ENCODE data around the gene ZNF804B.
"Not testable (repeated sequence)": the region's sequence is repeated elsewhere in the genome, so short reads cannot be mapped to it uniquely, and the experiment has no call there.

ZNF804B gene

DNA sequence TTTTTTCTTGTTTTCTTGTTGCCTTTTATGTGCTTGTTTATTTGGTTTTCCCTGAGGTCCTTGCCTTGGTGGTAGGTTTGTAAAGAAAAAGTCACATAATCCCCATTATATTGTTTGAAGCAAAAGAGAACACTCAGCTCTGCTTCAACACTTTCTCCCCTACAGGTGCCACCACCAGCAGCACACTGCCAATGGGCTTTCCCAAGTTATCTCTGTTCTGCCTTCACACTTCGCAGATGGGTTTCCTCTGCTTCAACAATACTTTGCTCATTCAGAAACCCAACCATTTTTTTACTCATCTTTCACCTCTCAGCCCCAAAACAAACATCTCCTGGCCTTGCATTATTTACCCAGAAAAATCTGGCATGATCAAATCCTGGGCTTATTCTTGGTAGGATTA lies 411.1 kb downstream of the ZNF804B start:
- no peaks in the 10 kb centered on the region for H3K36me3 ChIP-seq (ENCODE audit: insufficient read depth, low read length)
- no peaks in the 10 kb centered on the region for H3K4me1 ChIP-seq (ENCODE audit: insufficient read depth, low read length)
- H3K4me3 ChIP-seq (ENCODE audit: low read length): no peak overlapping the region
- H2AFZ ChIP-seq (ENCODE audit: low read depth, low read length): no peak overlapping the region
- H3K27me3 ChIP-seq (ENCODE audit: insufficient read depth, low read length): no peaks in the 10 kb centered on the region
- no peaks in the 10 kb centered on the region for H3K9me3 ChIP-seq (ENCODE audit: low read length)

DNA sequence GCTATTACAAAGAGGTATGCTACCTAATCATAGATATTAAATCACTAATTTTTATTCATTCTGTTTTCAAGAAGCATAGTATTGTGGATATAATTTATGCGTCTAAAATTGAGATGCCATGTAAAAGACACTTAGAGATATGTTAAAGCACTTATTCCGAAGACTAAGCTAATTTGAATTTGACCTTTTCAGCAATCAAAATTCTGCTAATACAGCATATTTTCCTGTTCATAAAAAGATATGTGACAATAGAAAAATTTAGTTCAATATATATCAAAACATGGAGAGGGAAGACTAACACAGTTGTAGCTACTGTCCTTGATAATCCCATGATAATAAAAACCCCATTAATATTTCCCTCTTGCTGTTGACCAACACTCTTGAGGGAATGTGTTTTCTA lies 422.6 kb downstream of the ZNF804B start:
- Histone ChIP-seq H3K4me1 (ENCODE audit: insufficient read depth, low read length) (no peaks in the 10 kb centered on the region), H3K27me3 (ENCODE audit: insufficient read depth, low read length) (no peaks in the 10 kb centered on the region), H3K36me3 (ENCODE audit: insufficient read depth, low read length) (no peaks in the 10 kb centered on the region), H3K9me3 (ENCODE audit: low read length) (peaks cover 5% of the 10 kb centered on the region), H2AFZ (ENCODE audit: low read depth, low read length) (no peak overlapping the region), H3K4me3 (ENCODE audit: low read length) (no peak overlapping the region)

DNA sequence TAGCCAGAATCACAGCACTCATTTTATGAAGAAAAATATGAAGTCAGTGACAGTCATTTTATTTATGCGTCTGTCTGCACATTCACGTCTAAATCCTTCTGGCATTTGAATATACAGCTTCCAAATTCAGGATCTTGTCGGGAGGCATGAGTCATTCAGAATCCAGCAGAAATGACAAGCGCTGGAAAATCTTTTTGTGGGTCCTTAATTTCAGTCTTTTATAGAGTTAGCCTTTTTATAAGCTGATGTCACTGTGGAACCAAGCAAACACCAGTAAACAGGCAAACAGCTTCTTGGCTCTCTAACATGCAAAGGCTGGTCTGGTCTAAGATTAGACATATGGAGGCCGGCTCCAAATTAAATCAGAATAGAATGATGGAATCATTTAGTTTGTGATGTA lies 424.2 kb downstream of the ZNF804B start:
- Histone ChIP-seq H3K27me3 (ENCODE audit: insufficient read depth, low read length) (no peaks in the 10 kb centered on the region), H3K4me3 (ENCODE audit: low read length) (no peak overlapping the region), H3K4me1 (ENCODE audit: insufficient read depth, low read length) (no peaks in the 10 kb centered on the region), H3K36me3 (ENCODE audit: insufficient read depth, low read length) (no peaks in the 10 kb centered on the region), H3K9me3 (ENCODE audit: low read length) (peaks cover 5% of the 10 kb centered on the region), H2AFZ (ENCODE audit: low read depth, low read length) (no peak overlapping the region)

DNA sequence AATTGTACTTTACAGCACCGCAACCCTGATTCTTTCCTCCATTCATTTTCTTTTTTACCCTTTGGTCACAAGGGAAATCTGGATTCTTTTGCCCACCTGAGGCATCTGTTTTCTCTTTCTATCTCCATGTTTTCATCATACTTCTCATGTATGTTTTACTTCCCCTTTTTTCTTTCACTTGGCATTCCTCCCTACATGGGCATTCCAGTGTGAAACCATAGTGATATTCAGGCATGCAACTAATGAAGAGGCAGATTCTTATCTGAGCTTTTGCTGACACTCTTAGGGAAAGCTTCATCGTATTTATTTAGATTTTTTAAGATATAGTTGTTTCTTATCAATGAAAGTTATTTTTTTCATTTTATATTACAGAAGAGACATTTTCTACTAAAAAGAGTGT lies 441.3 kb downstream of the ZNF804B start:
- H2AFZ ChIP-seq (ENCODE audit: low read depth, low read length): no peak overlapping the region
- H3K36me3 ChIP-seq (ENCODE audit: insufficient read depth, low read length): no peaks in the 10 kb centered on the region
- H3K4me3 ChIP-seq (ENCODE audit: low read length): no peak overlapping the region
- peaks cover 3% of the 10 kb centered on the region for H3K9me3 ChIP-seq (ENCODE audit: low read length)
- H3K4me1 ChIP-seq (ENCODE audit: insufficient read depth, low read length): peaks cover 44% of the 10 kb centered on the region
- H3K27me3 ChIP-seq (ENCODE audit: insufficient read depth, low read length): no peaks in the 10 kb centered on the region

DNA sequence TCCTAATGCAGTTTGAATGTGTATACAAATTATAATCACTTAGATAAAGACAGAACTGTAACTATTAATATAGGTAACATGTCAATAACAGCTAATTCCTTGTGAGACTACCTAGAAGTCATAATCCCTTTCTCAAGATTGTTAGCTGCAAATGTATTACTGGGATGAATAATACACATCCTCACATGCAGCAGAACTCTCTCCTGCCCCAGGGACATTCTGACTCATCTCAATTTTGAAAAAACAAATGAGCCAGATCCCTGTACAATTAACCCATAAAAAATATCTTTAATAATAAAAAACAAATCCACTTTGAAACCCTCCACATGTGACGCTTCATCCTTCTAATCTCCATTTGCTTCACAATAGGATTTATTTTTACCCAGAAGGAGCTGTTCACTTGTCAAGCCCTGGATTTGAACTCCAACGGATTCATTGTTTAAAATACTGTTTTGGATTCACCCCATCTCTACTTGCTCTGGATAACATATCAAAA lies 464.4 kb downstream of the ZNF804B start:
- H3K4me3 ChIP-seq (ENCODE audit: low read length): no peak overlapping the region
- no peaks in the 10 kb centered on the region for H3K27me3 ChIP-seq (ENCODE audit: insufficient read depth, low read length)
- H3K4me1 ChIP-seq (ENCODE audit: insufficient read depth, low read length): no peaks in the 10 kb centered on the region
- H2AFZ ChIP-seq (ENCODE audit: low read depth, low read length): no peak overlapping the region
- H3K36me3 ChIP-seq (ENCODE audit: insufficient read depth, low read length): no peaks in the 10 kb centered on the region
- peaks cover 2% of the 10 kb centered on the region for H3K9me3 ChIP-seq (ENCODE audit: low read length)

DNA sequence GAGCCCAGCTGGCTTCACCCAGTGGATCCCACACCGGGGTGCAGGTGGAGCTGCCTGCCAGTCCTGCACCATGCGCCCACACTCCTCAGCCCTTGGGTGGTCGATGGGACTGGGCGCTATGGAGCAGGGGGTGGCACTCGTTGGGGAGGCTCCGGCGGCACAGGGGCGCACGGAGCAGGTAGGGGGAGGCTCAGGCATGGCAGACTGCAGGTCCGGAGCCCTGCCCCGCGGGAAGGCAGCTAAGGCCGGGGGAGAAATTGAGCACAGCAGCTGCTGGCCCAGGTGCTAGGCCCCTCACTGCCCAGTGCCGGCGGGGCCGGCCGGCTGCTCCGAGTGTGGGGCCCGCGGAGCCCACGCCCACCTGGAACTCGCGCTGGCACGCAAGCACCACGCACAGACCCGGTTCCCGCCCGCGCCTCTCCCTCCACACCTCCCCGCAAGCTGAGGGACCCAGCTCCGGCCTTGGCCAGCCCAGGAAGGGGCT lies 469.2 kb downstream of the ZNF804B start:
- H3K36me3 ChIP-seq (ENCODE audit: insufficient read depth, low read length); H3K9me3 ChIP-seq (ENCODE audit: low read length); H2AFZ ChIP-seq (ENCODE audit: low read depth, low read length); H3K4me1 ChIP-seq (ENCODE audit: insufficient read depth, low read length); H3K27me3 ChIP-seq (ENCODE audit: insufficient read depth, low read length); H3K4me3 ChIP-seq (ENCODE audit: low read length): not testable (repeated sequence)

DNA sequence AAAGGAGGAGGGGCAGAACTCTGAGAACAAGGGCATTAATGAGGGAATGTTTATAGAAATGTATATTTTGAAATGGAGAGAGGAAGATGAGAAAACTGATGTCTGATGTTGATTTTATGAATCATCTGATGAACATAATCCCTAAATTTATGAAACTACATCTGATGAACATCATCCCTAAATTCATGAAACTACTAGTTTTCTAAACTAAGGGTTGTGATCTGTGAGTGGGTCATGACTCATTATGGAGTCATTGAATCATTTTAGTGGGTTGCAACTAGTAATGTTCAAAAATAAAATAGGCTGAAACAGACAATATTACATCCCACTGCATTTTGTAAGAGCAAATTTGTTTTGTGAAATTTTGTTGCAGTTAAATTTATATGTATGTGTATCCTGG lies 478.7 kb downstream of the ZNF804B start:
- Histone ChIP-seq H3K36me3 (ENCODE audit: insufficient read depth, low read length) (no peaks in the 10 kb centered on the region), H2AFZ (ENCODE audit: low read depth, low read length) (no peak overlapping the region), H3K4me1 (ENCODE audit: insufficient read depth, low read length) (no peaks in the 10 kb centered on the region), H3K9me3 (ENCODE audit: low read length) (no peaks in the 10 kb centered on the region), H3K4me3 (ENCODE audit: low read length) (no peak overlapping the region), H3K27me3 (ENCODE audit: insufficient read depth, low read length) (no peaks in the 10 kb centered on the region)

DNA sequence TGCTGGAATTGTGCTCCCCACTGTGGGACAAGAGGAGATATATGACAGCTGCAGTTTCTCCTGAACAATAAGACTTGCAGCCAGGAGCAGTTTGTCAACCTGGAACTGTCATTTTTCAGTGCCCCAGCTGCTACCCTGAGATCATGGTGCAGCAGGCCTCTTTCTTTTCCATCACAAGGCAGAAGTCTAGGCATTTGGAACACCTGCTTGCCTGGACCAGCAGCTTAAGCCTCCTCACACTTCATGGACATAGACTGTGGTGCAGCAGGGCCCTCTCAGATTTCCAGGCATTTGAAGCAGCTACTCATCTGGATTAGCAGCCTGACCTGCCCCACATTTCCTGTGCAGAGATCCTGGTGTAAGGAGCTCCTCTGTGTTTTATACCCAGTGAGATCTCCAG lies 486.7 kb downstream of the ZNF804B start:
- Histone ChIP-seq H2AFZ (ENCODE audit: low read depth, low read length) (no peak overlapping the region), H3K27me3 (ENCODE audit: insufficient read depth, low read length) (no peaks in the 10 kb centered on the region), H3K4me1 (ENCODE audit: insufficient read depth, low read length) (no peaks in the 10 kb centered on the region), H3K4me3 (ENCODE audit: low read length) (no peak overlapping the region), H3K36me3 (ENCODE audit: insufficient read depth, low read length) (no peaks in the 10 kb centered on the region), H3K9me3 (ENCODE audit: low read length) (peaks cover 16% of the 10 kb centered on the region)

DNA sequence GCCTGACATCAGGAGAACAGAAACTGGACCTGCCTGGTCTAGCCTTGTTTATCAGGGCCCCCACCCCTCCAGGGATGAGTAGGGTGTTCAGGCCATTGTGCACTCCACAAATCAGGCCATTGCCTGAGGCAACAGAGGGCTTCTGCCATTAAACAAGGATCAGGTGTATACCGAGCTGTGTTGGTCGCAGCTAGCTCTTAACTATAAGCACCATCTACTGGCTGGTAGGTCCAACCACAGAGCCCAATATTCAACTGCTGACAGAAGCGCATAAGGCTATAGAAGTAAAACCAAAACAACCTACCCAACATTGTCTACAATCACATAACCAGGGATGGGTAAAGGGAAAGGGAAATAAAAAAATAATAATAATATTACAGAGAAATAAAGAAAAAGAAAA lies 487.7 kb downstream of the ZNF804B start:
- H3K9me3 ChIP-seq (ENCODE audit: low read length): peaks cover 16% of the 10 kb centered on the region
- no peak overlapping the region for H2AFZ ChIP-seq (ENCODE audit: low read depth, low read length)
- no peaks in the 10 kb centered on the region for H3K4me1 ChIP-seq (ENCODE audit: insufficient read depth, low read length)
- H3K27me3 ChIP-seq (ENCODE audit: insufficient read depth, low read length): no peaks in the 10 kb centered on the region
- H3K36me3 ChIP-seq (ENCODE audit: insufficient read depth, low read length): no peaks in the 10 kb centered on the region
- no peak overlapping the region for H3K4me3 ChIP-seq (ENCODE audit: low read length)

DNA sequence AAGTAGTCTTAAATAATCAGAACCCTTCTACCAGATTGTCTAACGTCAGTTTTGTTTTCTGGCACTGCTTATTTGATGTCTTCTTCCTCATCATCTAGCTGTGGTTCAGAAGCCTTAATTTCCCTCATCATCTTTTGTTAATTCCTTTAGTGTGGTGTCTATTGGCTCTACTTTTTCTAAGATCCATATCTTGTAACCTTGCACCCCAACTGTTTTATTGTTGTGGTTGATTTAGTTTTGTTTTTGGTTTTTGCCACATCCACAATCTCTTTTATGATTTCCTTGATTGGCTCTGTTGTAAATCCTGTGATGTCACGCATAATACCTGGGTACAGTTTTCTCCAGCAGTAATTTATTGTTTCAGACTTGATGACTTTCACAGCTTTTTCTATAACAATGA lies 499.6 kb downstream of the ZNF804B start:
- no peaks in the 10 kb centered on the region for H3K4me1 ChIP-seq (ENCODE audit: insufficient read depth, low read length)
- no peak overlapping the region for H3K4me3 ChIP-seq (ENCODE audit: low read length)
- no peaks in the 10 kb centered on the region for H3K27me3 ChIP-seq (ENCODE audit: insufficient read depth, low read length)
- peaks cover 3% of the 10 kb centered on the region for H3K9me3 ChIP-seq (ENCODE audit: low read length)
- H2AFZ ChIP-seq (ENCODE audit: low read depth, low read length): no peak overlapping the region
- H3K36me3 ChIP-seq (ENCODE audit: insufficient read depth, low read length): no peaks in the 10 kb centered on the region

DNA sequence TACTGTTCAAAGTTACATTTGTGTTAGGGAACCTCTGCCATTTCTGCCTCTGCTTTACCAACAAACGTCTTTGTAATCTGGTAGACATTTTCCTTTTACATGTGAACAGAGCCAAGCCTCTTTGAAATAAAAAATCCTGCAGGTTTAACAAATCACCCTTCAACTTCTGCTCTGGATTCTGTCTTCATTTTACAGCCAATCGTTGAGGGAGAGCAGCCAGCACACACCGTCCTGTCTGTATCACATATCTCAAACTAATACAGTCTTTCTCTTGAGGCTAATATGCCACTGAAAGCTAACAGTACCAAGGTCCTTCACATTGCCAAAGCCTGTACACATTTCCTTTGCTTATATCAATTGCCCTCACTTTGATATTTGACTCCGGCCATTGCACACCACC lies 504.6 kb downstream of the ZNF804B start:
- Histone ChIP-seq H3K4me1 (ENCODE audit: insufficient read depth, low read length) (no peaks in the 10 kb centered on the region), H2AFZ (ENCODE audit: low read depth, low read length) (no peak overlapping the region), H3K36me3 (ENCODE audit: insufficient read depth, low read length) (no peaks in the 10 kb centered on the region), H3K4me3 (ENCODE audit: low read length) (no peak overlapping the region), H3K9me3 (ENCODE audit: low read length) (peaks cover 3% of the 10 kb centered on the region), H3K27me3 (ENCODE audit: insufficient read depth, low read length) (no peaks in the 10 kb centered on the region)

DNA sequence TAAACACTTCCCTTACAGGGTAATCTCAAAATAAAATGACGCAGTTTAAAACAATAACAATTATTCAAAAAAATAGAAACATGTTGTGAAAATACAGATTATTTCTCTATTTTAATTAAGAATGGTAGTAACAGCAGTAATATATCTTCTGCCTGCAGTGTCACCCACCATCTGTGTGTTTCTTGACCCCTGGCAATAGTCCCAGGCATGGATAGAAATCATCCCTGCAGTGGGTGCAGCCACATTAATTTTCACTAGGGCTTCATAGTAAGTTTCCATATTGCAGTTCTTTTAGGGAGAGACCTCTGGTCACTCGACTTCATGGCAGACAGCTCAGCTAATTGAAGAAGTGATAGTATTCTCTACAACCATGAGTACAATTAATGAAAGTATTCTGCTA lies 506.1 kb downstream of the ZNF804B start:
- no peaks in the 10 kb centered on the region for H3K36me3 ChIP-seq (ENCODE audit: insufficient read depth, low read length)
- H3K27me3 ChIP-seq (ENCODE audit: insufficient read depth, low read length): no peaks in the 10 kb centered on the region
- H3K9me3 ChIP-seq (ENCODE audit: low read length): peaks cover 3% of the 10 kb centered on the region
- no peaks in the 10 kb centered on the region for H3K4me1 ChIP-seq (ENCODE audit: insufficient read depth, low read length)
- H2AFZ ChIP-seq (ENCODE audit: low read depth, low read length): no peak overlapping the region
- no peak overlapping the region for H3K4me3 ChIP-seq (ENCODE audit: low read length)

DNA sequence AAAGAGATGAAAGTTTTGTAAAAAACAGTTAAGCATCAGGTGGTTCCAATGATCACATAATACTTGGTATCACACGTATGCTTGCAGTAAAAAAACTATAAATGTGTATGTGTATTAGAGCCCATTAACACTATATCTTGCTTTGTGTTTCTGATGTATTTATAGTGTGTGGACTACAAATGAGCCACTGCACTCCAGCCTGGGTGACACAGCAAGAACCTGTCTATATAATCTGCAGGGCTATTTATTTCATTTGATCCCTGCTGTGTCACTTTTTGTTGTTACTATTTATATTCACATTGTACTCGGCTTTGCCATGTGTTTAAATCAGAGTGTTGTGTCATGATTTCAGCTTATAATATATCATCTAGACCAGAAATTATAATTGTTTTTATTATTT lies 523.8 kb downstream of the ZNF804B start:
- no peaks in the 10 kb centered on the region for H3K36me3 ChIP-seq (ENCODE audit: insufficient read depth, low read length)
- no peak overlapping the region for H3K4me3 ChIP-seq (ENCODE audit: low read length)
- H3K4me1 ChIP-seq (ENCODE audit: insufficient read depth, low read length): no peaks in the 10 kb centered on the region
- H3K27me3 ChIP-seq (ENCODE audit: insufficient read depth, low read length): no peaks in the 10 kb centered on the region
- no peaks in the 10 kb centered on the region for H3K9me3 ChIP-seq (ENCODE audit: low read length)
- no peak overlapping the region for H2AFZ ChIP-seq (ENCODE audit: low read depth, low read length)

DNA sequence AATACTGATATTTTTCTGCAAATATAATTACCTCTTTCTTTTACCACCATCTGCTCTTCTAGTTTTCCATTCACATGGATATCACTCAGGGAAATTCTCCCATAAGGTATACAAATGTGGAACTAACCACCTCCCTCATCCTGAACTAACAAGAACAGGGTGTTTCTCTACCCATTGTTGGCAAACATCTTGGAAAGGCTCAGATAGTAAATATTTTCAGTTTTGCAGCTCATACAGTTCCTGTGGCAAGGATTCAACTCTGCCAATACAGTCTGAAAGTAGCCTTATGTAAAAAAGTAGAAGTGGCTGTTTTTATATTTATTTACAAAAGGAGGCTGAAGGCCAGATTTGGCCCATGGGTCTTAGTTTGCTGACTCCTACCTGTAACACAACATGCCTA lies 549.0 kb downstream of the ZNF804B start:
- H2AFZ ChIP-seq (ENCODE audit: low read depth, low read length): no peak overlapping the region
- H3K4me1 ChIP-seq (ENCODE audit: insufficient read depth, low read length): peaks cover 11% of the 10 kb centered on the region
- H3K27me3 ChIP-seq (ENCODE audit: insufficient read depth, low read length): no peaks in the 10 kb centered on the region
- no peaks in the 10 kb centered on the region for H3K36me3 ChIP-seq (ENCODE audit: insufficient read depth, low read length)
- no peak overlapping the region for H3K4me3 ChIP-seq (ENCODE audit: low read length)
- no peaks in the 10 kb centered on the region for H3K9me3 ChIP-seq (ENCODE audit: low read length)
